SK-N-SH (cell line): Measurements from ENCODE around the gene C9orf50. TPM values are rescaled to one million over a fixed set of nuclear protein-coding genes. Genes with fewer than 3 reads are reported as not detected.
A peak's percentile ranks its signal among the peaks of the same experiment; 100 is the strongest.
"Not testable (repeated sequence)": the region's sequence is repeated elsewhere in the genome, so short reads cannot be mapped to it uniquely, and the experiment has no call there.

ENCODE experiments used
- CTCF ChIA-PET: fragments of 300-600, 350-600 bp; formaldehyde crosslinking; extraction: SDS; loops from one replicate; lab custom pipeline; 2021; lab: Yijun Ruan, JAX
- POLR2A ChIA-PET: fragments of 350-600 bp; sonication (Branson Sonifier 250); formaldehyde crosslinking; extraction: SDS; loops from one replicate; lab custom pipeline; 2020; ENCODE audit warnings: antibody characterized with exemption, inconsistent platforms; lab: Yijun Ruan, JAX
- DNase-seq: peaks from one replicate; pipeline ENCODE4 v3.0.0; 2012
- H2AFZ ChIP-seq: fragments of 200-600 bp; sonication (generic); 2 replicates; pipeline ENCODE4 v1.8.1; 2016; ENCODE audit warnings: antibody characterized with exemption, mild to moderate bottlenecking, low read depth
- H3F3A ChIP-seq: fragments of 200-600 bp; sonication (generic); replicated peaks from 2 replicates; pipeline ENCODE3; 2016; ENCODE audit warnings: antibody characterized with exemption, mild to moderate bottlenecking; ENCODE audit not compliant: insufficient read depth
- H3K27ac ChIP-seq, 2 experiments: fragments of 200-500 bp in 1 of 2; fragments of 200-600 bp in 1 of 2; sonication (Bioruptor generic) in 1 of 2; sonication (generic), shearing (Covaris generic) in 1 of 2; 2 replicates each; pipeline versions ENCODE4 v1.5.1 to v1.6.1; 2014 to 2016; ENCODE audit warnings: low read depth in 2 of 2, inconsistent platforms in 1 of 2, low read length in 1 of 2, mild to moderate bottlenecking in 1 of 2, mixed read lengths in 1 of 2
- H3K27me3 ChIP-seq: fragments of 200-600 bp; sonication (generic), shearing (Covaris generic); 2 replicates; pipeline ENCODE4 v1.6.1; 2016; ENCODE audit warnings: mixed run types; ENCODE audit not compliant: insufficient read depth
- H3K36me3 ChIP-seq, 2 experiments: fragments of 200-500 bp in 1 of 2; fragments of 200-600 bp in 1 of 2; sonication (Bioruptor generic) in 1 of 2; sonication (generic) in 1 of 2; replicated peaks in 1 of 2; 2 replicates each; pipeline versions ENCODE3 to v1.5.1; 2014 to 2016; ENCODE audit warnings: low read length in 1 of 2, mild to moderate bottlenecking in 1 of 2; ENCODE audit not compliant: insufficient read depth in 2 of 2, control insufficient read depth in 1 of 2
- H3K4me1 ChIP-seq, 2 experiments: fragments of 200-500 bp in 1 of 2; fragments of 200-600 bp in 1 of 2; sonication (Bioruptor generic) in 1 of 2; sonication (generic), shearing (Covaris generic) in 1 of 2; 2 replicates each; pipeline versions ENCODE4 v1.5.1 to v1.6.1; 2014 to 2016; ENCODE audit warnings: low read depth in 1 of 2, low read length in 1 of 2, mixed run types in 1 of 2; ENCODE audit not compliant: insufficient read depth in 2 of 2, control insufficient read depth in 1 of 2
- H3K4me2 ChIP-seq: fragments of 200-600 bp; sonication (generic), shearing (Covaris generic); 2 replicates; pipeline ENCODE4 v1.6.1; 2017; ENCODE audit warnings: mixed run types
- H3K4me3 ChIP-seq, 2 experiments: fragments of 200-500 bp in 1 of 2; fragments of 200-600 bp in 1 of 2; sonication (Bioruptor generic) in 1 of 2; sonication (generic), shearing (Covaris generic) in 1 of 2; 2 replicates each; pipeline versions ENCODE4 v1.5.1 to v1.8.1; 2014 to 2016; ENCODE audit warnings: low read depth in 2 of 2, inconsistent platforms in 1 of 2, low read length in 1 of 2, mild to moderate bottlenecking in 1 of 2, mixed read lengths in 1 of 2, moderate library complexity in 1 of 2
- H3K79me2 ChIP-seq: fragments of 200-600 bp; sonication (generic); 2 replicates; pipeline ENCODE4 v1.8.1; 2017; ENCODE audit warnings: mild to moderate bottlenecking; ENCODE audit not compliant: insufficient read depth
- H3K9ac ChIP-seq: fragments of 200-600 bp; sonication (generic); 2 replicates; pipeline ENCODE4 v1.6.1; 2017; ENCODE audit warnings: mixed run types
- H3K9me2 ChIP-seq: fragments of 200-600 bp; sonication (generic); 2 replicates; pipeline ENCODE4 v1.6.1; 2017; ENCODE audit warnings: mixed run types
- H3K9me3 ChIP-seq: fragments of 200-600 bp; sonication (generic); 2 replicates; pipeline ENCODE4 v1.6.1; 2017; ENCODE audit warnings: mixed run types, mild to moderate bottlenecking, moderate library complexity
- H4K20me1 ChIP-seq: fragments of 200-600 bp; sonication (generic); 2 replicates; pipeline ENCODE4 v1.6.1; 2017; ENCODE audit warnings: mild to moderate bottlenecking, mixed run types; ENCODE audit not compliant: insufficient read depth
- PBX3 ChIP-seq: IDR thresholded peaks from 2 replicates; pipeline ENCODE4; 2012
- POLR2AphosphoS5 ChIP-seq: IDR thresholded peaks from 2 replicates; pipeline ENCODE4 v1.6.1; 2012; ENCODE audit warnings: low read depth, low read length
- RAD21 ChIP-seq: IDR thresholded peaks from 2 replicates; pipeline ENCODE4 v1.6.1; 2012; ENCODE audit warnings: mild to moderate bottlenecking, low read length
- REST ChIP-seq: IDR thresholded peaks from 2 replicates; pipeline ENCODE4 v1.6.1; 2012; ENCODE audit warnings: mild to moderate bottlenecking, low read depth, low read length, moderate library complexity
- RFX5 ChIP-seq: IDR thresholded peaks from 2 replicates; pipeline ENCODE4 v1.6.1; 2012; ENCODE audit warnings: mild to moderate bottlenecking, improper control_type of control experiment, low read length
- RXRA ChIP-seq: IDR thresholded peaks from 2 replicates; pipeline ENCODE4 v1.4.0; 2012; ENCODE audit warnings: low read depth, mild to moderate bottlenecking, borderline replicate concordance
- TAF1 ChIP-seq: IDR thresholded peaks from 2 replicates; pipeline ENCODE4 v1.6.1; 2012; ENCODE audit warnings: low read depth, mild to moderate bottlenecking, low read length, moderate library complexity, borderline replicate concordance
- TCF12 ChIP-seq: IDR thresholded peaks from 2 replicates; pipeline ENCODE4 v1.4.0; 2012
- WGBS: methylation state at CpG from one replicate; pipeline ENCODE4 v1.1.6; 2017; ENCODE audit warnings: low lambda C conversion rate; 5-methylcytosine and 5-hydroxymethylcytosine counted together
- polyA plus RNA-seq, 3 experiments: library from polyadenylated mRNA; depleted of rRNA; stranded (reverse); fragments of >200 nt; gene quantifications; 2 replicates each; pipeline ENCODE4 v1.2.3, GENCODE V29; 2012

The C9orf50 gene
- polyA plus RNA-seq, 1 of the 3 experiments (the other 2 are of a cell fraction) = 0.30 TPM

- H3K27ac ChIP-seq = no peak overlapping the region; a peak in 1 of 4 replicates
- CTCF ChIA-PET = interaction anchor here (0.7 to 7.9 kb wide), 6 partner anchors 11 to 505 kb away, joined by 3 to 76 read pairs (median 4); partner anchors contain the start of gene NTMT1
- peaks cover 75% of the 10 kb centered on the region for H3K79me2 ChIP-seq
- H3K36me3 ChIP-seq = peaks cover 25 to 59% of the 10 kb centered on the region in 2 experiments
- H3K4me3 ChIP-seq = no peak overlapping the region
- H2AFZ ChIP-seq = no peak overlapping the region
- no peak overlapping the region for H3K9ac ChIP-seq
- H3K9me2 ChIP-seq = no peaks in the 10 kb centered on the region
- TF ChIP-seq POLR2AphosphoS5 = peak; percentile 27; the same call in 1 of the 2 replicates
- TF ChIP-seq RXRA = no peak
- no peaks in the 10 kb centered on the region for H3K27me3 ChIP-seq
- no peak for DNase-seq
- POLR2A ChIA-PET = no interaction called here
- H3K9me3 ChIP-seq = no peaks in the 10 kb centered on the region
- peaks cover 57% of the 10 kb centered on the region for H4K20me1 ChIP-seq
- no peak overlapping the region for H3K4me2 ChIP-seq
- H3K4me1 ChIP-seq = peaks cover 18 to 31% of the 10 kb centered on the region in 2 experiments
- peaks cover 16% of the 10 kb centered on the region for H3F3A ChIP-seq
- 100% methylated on average over 2 of the region's 9 CpGs for WGBS
Measured at GRCh38 chr9:129637102-129637501, 16.2 kb upstream of the C9orf50 start.

GRCh38 chr9:129636343-129636742, 15.4 kb upstream of the C9orf50 start:
- H3K27me3 ChIP-seq, H3K9me2 ChIP-seq, H3K4me3 ChIP-seq, H3K9me3 ChIP-seq, H2AFZ ChIP-seq, DNase-seq, POLR2A ChIA-PET, H3K27ac ChIP-seq, H3K4me2 ChIP-seq, H3K9ac ChIP-seq: not testable (repeated sequence)
- WGBS = 100% methylated on average over 10 of the region's 10 CpGs
- Histone ChIP-seq H3F3A (peaks cover 16% of the 10 kb centered on the region), H3K79me2 (peaks cover 77% of the 10 kb centered on the region), H3K36me3 (peaks cover 25 to 59% of the 10 kb centered on the region in 2 experiments), H4K20me1 (peaks cover 63% of the 10 kb centered on the region), H3K4me1 (peaks cover 18 to 37% of the 10 kb centered on the region in 2 experiments)
- CTCF ChIA-PET = interaction anchor here (1.1 to 3.0 kb wide), 2 partner anchors 24 to 90 kb away, joined by 3 to 11 read pairs; no protein-coding TSS in a partner anchor

GRCh38 chr9:129635099-129636065, 14.5 kb upstream of the C9orf50 start:
- CTCF ChIA-PET = interaction anchor here (0.6 to 3.0 kb wide), 2 partner anchors 91 to 595 kb away, joined by 3 to 11 read pairs; no protein-coding TSS in a partner anchor
- peaks cover 20 to 37% of the 10 kb centered on the region in 2 experiments for H3K4me1 ChIP-seq
- POLR2A ChIA-PET = no interaction called here
- H3K36me3 ChIP-seq = peaks cover 25 to 59% of the 10 kb centered on the region in 2 experiments
- no peak overlapping the region for H3K4me3 ChIP-seq
- H3F3A ChIP-seq = peaks cover 12% of the 10 kb centered on the region
- no peaks in the 10 kb centered on the region for H3K27me3 ChIP-seq
- 95% methylated on average over 25 of the region's 34 CpGs for WGBS
- H3K79me2 ChIP-seq = peaks cover 77% of the 10 kb centered on the region
- H3K4me2 ChIP-seq = no peak overlapping the region
- H3K9me2 ChIP-seq = no peaks in the 10 kb centered on the region
- H3K9ac ChIP-seq = no peak overlapping the region
- no peaks in the 10 kb centered on the region for H3K9me3 ChIP-seq
- TF ChIP-seq PBX3 (no peak), TCF12 (no peak), RAD21 (no peak), TAF1 (no peak), REST (no peak), RFX5 (no peak)
- no peak overlapping the region for H2AFZ ChIP-seq
- DNase-seq = no peak
- no peak overlapping the region for H3K27ac ChIP-seq
- peaks cover 63% of the 10 kb centered on the region for H4K20me1 ChIP-seq
